ENCODE measurements around the gene MEAF6. TPM values are rescaled to one million over a fixed set of nuclear protein-coding genes. Genes with fewer than 3 reads are reported as not detected.

Gene MEAF6
- 83.4 and 127 TPM in 2 replicates for total RNA-seq (ENCODE audit: low replicate concordance)

DNA sequence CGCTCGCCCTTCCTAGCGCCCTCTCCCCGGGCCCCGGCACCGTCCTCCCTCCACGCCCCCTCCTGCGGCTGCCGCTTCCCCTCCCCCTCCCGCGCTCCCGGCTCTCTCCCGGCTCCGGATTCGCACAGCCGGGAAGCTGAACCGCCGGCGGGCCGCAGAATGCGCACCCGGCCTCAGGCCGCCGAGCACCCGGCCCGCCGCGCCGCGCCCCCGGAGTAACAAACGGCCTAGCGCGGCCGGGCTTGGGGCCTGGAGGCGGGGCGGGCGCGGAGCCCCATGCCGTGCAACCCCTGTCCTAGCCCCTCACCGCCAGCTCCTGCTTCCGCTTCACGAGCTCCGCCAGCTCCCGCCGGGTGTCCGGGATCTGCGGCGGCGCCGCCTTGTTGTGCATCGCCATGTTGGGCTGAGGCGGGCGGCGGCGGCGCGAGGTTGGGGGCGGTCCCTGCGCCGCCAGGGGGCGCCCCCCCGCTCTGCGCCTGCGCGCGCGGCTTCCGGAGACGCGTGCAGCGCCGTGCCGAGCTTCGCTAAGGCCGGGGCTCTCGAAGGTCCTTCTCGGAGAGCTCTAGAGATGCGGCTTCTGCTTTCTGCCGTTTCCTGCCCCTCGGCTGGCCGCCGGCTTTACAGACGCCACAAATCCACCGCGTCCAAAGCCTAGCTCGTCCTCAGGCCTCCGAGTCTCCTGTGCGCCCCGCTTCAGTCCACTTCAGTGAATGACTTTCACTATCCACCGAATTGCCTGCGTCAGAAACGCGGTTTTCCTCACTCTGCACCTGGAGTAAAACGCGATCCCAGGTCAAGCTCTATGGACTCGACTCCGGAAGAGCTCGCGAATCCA, at the start of gene MEAF6:
TSS of gene MEAF6 (minus strand) at position 417 of the 835 bp plus-strand sequence. CDS start at position 397, 20 bp downstream.
- peaks cover 18% of the 10 kb centered on the region for H4K20me1 ChIP-seq (ENCODE audit: low read depth)
- peaks cover 23% of the 10 kb centered on the region for H3K79me2 ChIP-seq (ENCODE audit: low read depth)
- H3K27me3 Mint-ChIP-seq (ENCODE audit: insufficient read depth, low read depth), result peaks cover 6% of the 10 kb centered on the region
- TF ChIP-seq EZH2phosphoT487 (IDR thresholded peaks at IDR 0.05) (no peak), CTCF (IDR thresholded peaks at IDR 0.05) (peak; percentile 84), EZH2 (IDR thresholded peaks at IDR 0.05) (peak; percentile 20)
- H3K36me3 ChIP-seq, result no peaks in the 10 kb centered on the region
- H3K4me1 Mint-ChIP-seq, result peaks cover 26% of the 10 kb centered on the region
- H3K9ac ChIP-seq, result peak within 1 kb of the TSS; percentile 60
- H3K27me3 ChIP-seq, result peaks cover 15% of the 10 kb centered on the region
- peaks cover 23% of the 10 kb centered on the region for H3F3A ChIP-seq (ENCODE audit: low read depth)
- H3K4me2 ChIP-seq, result peak within 1 kb of the TSS; percentile 86
- H3K36me3 Mint-ChIP-seq, result peaks cover 2% of the 10 kb centered on the region
- peak within 1 kb of the TSS; percentile 99 for H3K27ac Mint-ChIP-seq
- DNase-seq (ENCODE audit: low spot score), result peak; percentile 95
- H3K9me3 Mint-ChIP-seq, result peaks cover 4% of the 10 kb centered on the region
- H3K4me3 Mint-ChIP-seq, result peak within 1 kb of the TSS; percentile 99
- H2AFZ ChIP-seq (replicated peaks), result peak within 1 kb of the TSS; percentile 85
- H3K9me3 ChIP-seq (ENCODE audit: low read depth), result no peaks in the 10 kb centered on the region
- H3K27ac ChIP-seq, result no peak within 1 kb of the TSS
- H3K4me3 ChIP-seq, result peak within 1 kb of the TSS; percentile 98
- H3K4me1 ChIP-seq, result peaks cover 10% of the 10 kb centered on the region

GRCh38 chr1:37562984-37563383, 48.4 kb upstream of the MEAF6 start:
- Mint-ChIP-seq H3K27ac (no peak overlapping the region), H3K9me3 (no peaks in the 10 kb centered on the region), H3K27me3 (ENCODE audit: insufficient read depth, low read depth) (peaks cover 2% of the 10 kb centered on the region), H3K4me3 (no peak overlapping the region), H3K4me1 (peaks cover 7% of the 10 kb centered on the region), H3K36me3 (peaks cover 40% of the 10 kb centered on the region)
- Histone ChIP-seq H3K27ac (no peak overlapping the region), H2AFZ (replicated peaks) (no peak overlapping the region), H3K4me2 (no peak overlapping the region), H3F3A (ENCODE audit: low read depth) (peaks cover 5% of the 10 kb centered on the region), H3K9me3 (ENCODE audit: low read depth) (no peaks in the 10 kb centered on the region), H3K27me3 (no peaks in the 10 kb centered on the region), H3K4me3 (no peak overlapping the region), H4K20me1 (ENCODE audit: low read depth) (no peaks in the 10 kb centered on the region), H3K36me3 (no peaks in the 10 kb centered on the region), H3K9ac (no peak overlapping the region), H3K79me2 (ENCODE audit: low read depth) (no peaks in the 10 kb centered on the region), H3K4me1 (no peaks in the 10 kb centered on the region)
- DNase-seq (ENCODE audit: low spot score), result no peak
- TF ChIP-seq EZH2 (IDR thresholded peaks at IDR 0.05), result no peak
- TF ChIP-seq EZH2phosphoT487 (IDR thresholded peaks at IDR 0.05), result no peak
- no peak for TF ChIP-seq CTCF (IDR thresholded peaks at IDR 0.05)

GRCh38 chr1:37561133-37562132, 46.9 kb upstream of the MEAF6 start:
- TF ChIP-seq CTCF (IDR thresholded peaks at IDR 0.05) (peak; percentile 57), EZH2 (IDR thresholded peaks at IDR 0.05) (no peak)
- Histone ChIP-seq H3K9ac (no peak overlapping the region), H3F3A (ENCODE audit: low read depth) (peaks cover 5% of the 10 kb centered on the region), H3K79me2 (ENCODE audit: low read depth) (peaks cover 3% of the 10 kb centered on the region), H3K27me3 (no peaks in the 10 kb centered on the region), H3K4me2 (no peak overlapping the region), H4K20me1 (ENCODE audit: low read depth) (no peaks in the 10 kb centered on the region), H3K36me3 (no peaks in the 10 kb centered on the region), H3K4me3 (no peak overlapping the region), H3K9me3 (ENCODE audit: low read depth) (no peaks in the 10 kb centered on the region), H3K4me1 (peaks cover 9% of the 10 kb centered on the region), H2AFZ (replicated peaks) (no peak overlapping the region), H3K27ac (no peak overlapping the region)
- H3K27me3 Mint-ChIP-seq (ENCODE audit: insufficient read depth, low read depth), result peaks cover 4% of the 10 kb centered on the region
- peaks cover 34% of the 10 kb centered on the region for H3K36me3 Mint-ChIP-seq
- H3K27ac Mint-ChIP-seq, result no peak overlapping the region
- H3K4me3 Mint-ChIP-seq, result no peak overlapping the region
- DNase-seq (ENCODE audit: low spot score), result peak; percentile 31
- no peaks in the 10 kb centered on the region for H3K9me3 Mint-ChIP-seq
- peaks cover 21% of the 10 kb centered on the region for H3K4me1 Mint-ChIP-seq
